Right atrium auricular region (tissue), 2 donors: ENCODE results near the gene GAB2. TPM values are rescaled to one million over a fixed set of nuclear protein-coding genes. Genes with fewer than 3 reads are reported as not detected.

Source experiments
- DNase-seq: peaks from one replicate; pipeline ENCODE4 v3.0.0-alpha.2; 2019; ENCODE audit warnings: low spot score
- H3K27ac ChIP-seq, 2 donors: fragments of 200-600 bp; sonication (generic); 1 replicate in 1 of 2; 2 replicates in 1 of 2; pipeline ENCODE4 v1.5.1; 2016 to 2019
- H3K27me3 ChIP-seq, 2 donors: fragments of 200-600 bp; sonication (generic); one replicate each; pipeline versions ENCODE4 v1.5.1 to v1.6.0; 2017 to 2019
- H3K36me3 ChIP-seq: fragments of 200-600 bp; sonication (generic); one replicate; pipeline ENCODE4 v1.5.1; 2016
- H3K4me1 ChIP-seq, 2 donors: fragments of 200-600 bp; sonication (generic); one replicate each; pipeline versions ENCODE4 v1.5.1 to v1.6.0; 2017 to 2019
- H3K4me3 ChIP-seq, 2 donors: fragments of 200-600 bp; sonication (generic); 1 replicate in 1 of 2; 2 replicates in 1 of 2; pipeline ENCODE4 v1.5.1; 2017 to 2019; ENCODE audit warnings: mild to moderate bottlenecking in 1 of 2, moderate library complexity in 1 of 2
- H3K9me3 ChIP-seq, 2 donors: fragments of 200-600 bp; sonication (generic); one replicate each; pipeline ENCODE4 v1.5.1; 2019
- CTCF ChIP-seq, 2 donors: fragments of 200-600 bp; sonication (generic); IDR thresholded peaks; one replicate each; pipeline ENCODE4 v1.5.1; 2019; ENCODE audit warnings: antibody characterized with exemption in 2 of 2
- total RNA-seq, 2 donors: library from RNA; depleted of rRNA; stranded (reverse); fragments of >200 nt; gene quantifications; one replicate each; pipeline ENCODE4 v1.1.0, GENCODE V29; 2016

GAB2 gene
- total RNA-seq, 2 donors from 2014 or later, result 22.0 to 33.7 TPM

GRCh38 chr11:78351193-78351592 is 66.4 kb downstream of the GAB2 start:
- no peak for DNase-seq
- H3K4me1 ChIP-seq, result peaks cover 0 to 70% of the 10 kb centered on the region in 2 donors
- no peaks in the 10 kb centered on the region for H3K9me3 ChIP-seq
- H3K4me3 ChIP-seq, result no peak overlapping the region
- H3K36me3 ChIP-seq, result no peaks in the 10 kb centered on the region
- H3K27ac ChIP-seq, result peak overlapping the region; percentile 62 to 78
- no peaks in the 10 kb centered on the region for H3K27me3 ChIP-seq
- TF ChIP-seq CTCF (IDR thresholded peaks at IDR 0.05), result no peak

GRCh38 chr11:78350646-78351165 is 66.9 kb downstream of the GAB2 start:
- H3K9me3 ChIP-seq, result no peaks in the 10 kb centered on the region
- H3K27me3 ChIP-seq, result no peaks in the 10 kb centered on the region
- no peak for DNase-seq
- H3K4me3 ChIP-seq, result peak overlapping the region in 1 of 2 donors; percentile 16
- peaks cover 0 to 74% of the 10 kb centered on the region in 2 donors for H3K4me1 ChIP-seq
- H3K36me3 ChIP-seq, result no peaks in the 10 kb centered on the region
- TF ChIP-seq CTCF (IDR thresholded peaks at IDR 0.05), result no peak
- H3K27ac ChIP-seq, result peak overlapping the region; percentile 62 to 78

GRCh38 chr11:78350091-78350645 is 67.5 kb downstream of the GAB2 start:
- Histone ChIP-seq H3K4me3 (peak overlapping the region in 1 of 2 donors; percentile 16), H3K4me1 (peaks cover 0 to 76% of the 10 kb centered on the region in 2 donors), H3K9me3 (no peaks in the 10 kb centered on the region), H3K36me3 (no peaks in the 10 kb centered on the region), H3K27ac (peak overlapping the region; percentile 62 to 78), H3K27me3 (no peaks in the 10 kb centered on the region)
- TF ChIP-seq CTCF (IDR thresholded peaks at IDR 0.05), result no peak
- no peak for DNase-seq

GRCh38 chr11:78349624-78350023 is 68.0 kb downstream of the GAB2 start:
- Histone ChIP-seq H3K27ac (peak overlapping the region; percentile 62 to 78), H3K27me3 (no peaks in the 10 kb centered on the region), H3K4me3 (no peak overlapping the region), H3K36me3 (no peaks in the 10 kb centered on the region), H3K9me3 (no peaks in the 10 kb centered on the region), H3K4me1 (peaks cover 0 to 70% of the 10 kb centered on the region in 2 donors)
- TF ChIP-seq CTCF (IDR thresholded peaks at IDR 0.05), result no peak
- no peak for DNase-seq

- H3K4me3 ChIP-seq, result no peak overlapping the region
- H3K27me3 ChIP-seq, result no peaks in the 10 kb centered on the region
- H3K27ac ChIP-seq, result peak overlapping the region; percentile 62 to 78
- DNase-seq, result no peak
- H3K36me3 ChIP-seq, result no peaks in the 10 kb centered on the region
- H3K9me3 ChIP-seq, result no peaks in the 10 kb centered on the region
- peaks cover 0 to 65% of the 10 kb centered on the region in 2 donors for H3K4me1 ChIP-seq
- no peak for TF ChIP-seq CTCF (IDR thresholded peaks at IDR 0.05)
These were observed 68.5 kb downstream of the GAB2 start for GRCh38 chr11:78349114-78349513.

GRCh38 chr11:78347956-78348355 is 69.7 kb downstream of the GAB2 start:
- Histone ChIP-seq H3K4me3 (no peak overlapping the region), H3K27me3 (no peaks in the 10 kb centered on the region), H3K36me3 (no peaks in the 10 kb centered on the region), H3K9me3 (no peaks in the 10 kb centered on the region), H3K4me1 (peaks cover 0 to 60% of the 10 kb centered on the region in 2 donors), H3K27ac (no peak overlapping the region)
- no peak for DNase-seq
- no peak for TF ChIP-seq CTCF (IDR thresholded peaks at IDR 0.05)
